HG02678 (cell line): ENCODE measurements around the gene TRABD.

Source experiments
- ATAC-seq: cut with Tn5 transposase; IDR thresholded peaks from one replicate; pipeline ENCODE4 v1.9.1; 2021; ENCODE audit warnings: mild to moderate bottlenecking, moderate library complexity; ENCODE audit not compliant: unreplicated experiment

The TRABD gene

DNA sequence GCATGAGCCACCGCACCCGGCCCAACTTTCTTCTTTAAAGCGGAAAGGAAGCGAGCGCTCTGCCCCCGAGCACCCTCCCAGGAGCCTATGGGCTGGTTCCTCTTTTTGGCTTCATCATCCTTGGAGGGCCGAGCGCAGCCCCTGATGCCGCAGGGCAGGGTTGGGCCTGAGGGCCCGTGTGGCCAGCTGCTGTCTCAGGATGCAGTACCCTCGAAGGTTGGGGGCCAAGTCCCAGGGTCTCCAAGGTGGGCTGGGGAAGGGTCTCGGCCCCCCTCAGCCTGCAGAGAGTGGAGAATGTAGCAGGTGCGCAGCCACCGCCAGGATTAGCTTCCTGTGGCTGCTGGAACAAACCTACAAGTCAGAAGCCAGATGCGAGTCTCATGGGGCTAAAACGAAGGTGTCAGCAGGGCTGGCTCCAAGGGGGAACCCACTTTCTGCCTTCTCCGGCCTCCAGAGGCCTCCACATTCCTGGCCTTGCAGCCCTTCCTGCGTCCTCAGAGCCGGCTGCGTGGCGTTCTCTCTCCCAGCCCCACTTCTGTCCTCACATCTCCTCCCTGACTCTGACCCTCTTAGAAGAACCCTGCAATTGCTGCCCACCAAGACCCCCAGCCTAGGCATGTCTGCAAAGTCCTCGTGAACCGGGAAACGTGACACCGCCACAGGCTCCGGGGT, 12.3 kb upstream of the TRABD start:
- peak; percentile 48 for ATAC-seq

DNA sequence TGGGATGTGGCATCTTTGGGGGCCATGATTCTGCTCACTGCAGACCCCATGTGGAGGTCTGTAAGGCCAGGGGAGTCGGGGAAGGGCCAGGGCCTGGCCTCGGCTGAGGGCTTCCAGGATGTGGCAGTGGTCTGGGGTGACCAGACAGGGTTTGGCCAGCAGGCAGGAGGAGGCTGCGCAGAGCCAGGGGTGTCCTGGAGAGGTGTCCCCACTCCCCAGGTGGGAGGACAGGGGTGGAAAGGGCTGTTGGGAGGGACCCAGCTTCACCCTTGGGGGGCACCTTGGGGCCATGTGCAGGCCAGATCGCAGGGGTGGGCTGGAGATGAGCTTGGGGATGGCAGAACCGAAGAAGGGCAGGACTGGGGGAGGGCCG, 11.7 kb upstream of the TRABD start:
- ATAC-seq: no peak

DNA sequence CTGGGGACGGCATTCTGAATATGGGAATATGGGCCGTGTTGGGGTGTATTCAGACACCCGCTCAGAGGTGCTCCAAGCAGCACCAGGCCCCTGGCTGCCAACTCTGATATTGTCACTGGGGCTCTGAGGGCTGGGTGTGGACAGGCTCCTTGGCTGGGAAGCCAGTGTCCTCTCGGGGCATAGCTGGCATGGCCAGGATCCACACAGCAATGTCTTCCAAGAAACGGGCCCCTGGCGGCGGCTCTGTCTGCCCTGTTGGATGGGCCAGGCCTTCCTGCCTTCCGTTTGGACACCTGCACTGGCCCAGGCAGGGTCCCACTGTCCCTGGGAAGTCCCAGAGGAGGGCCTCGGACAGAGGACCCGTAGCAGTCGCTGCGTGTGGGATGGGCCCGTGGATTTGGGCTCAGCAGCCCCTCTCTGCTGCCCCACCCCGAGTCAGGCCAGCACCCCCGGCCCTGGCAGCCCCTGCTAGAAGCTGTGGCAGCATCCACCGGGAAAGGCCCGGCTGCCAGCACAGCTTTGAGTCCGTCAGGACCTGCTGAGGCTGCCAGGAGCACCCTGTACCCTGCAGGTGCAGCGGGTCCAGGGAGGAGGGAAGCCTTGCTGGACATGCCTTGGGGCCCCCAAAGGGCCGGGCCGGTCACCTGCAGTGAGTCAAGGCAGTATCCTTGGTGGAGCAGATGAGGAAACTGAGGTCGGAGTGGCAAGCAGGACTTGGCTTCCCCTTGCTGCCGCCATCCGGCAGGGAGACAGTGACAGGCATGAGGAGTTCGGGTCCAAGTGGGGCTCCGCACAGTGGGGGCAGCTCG, 11.1 kb upstream of the TRABD start:
- no peak for ATAC-seq

DNA sequence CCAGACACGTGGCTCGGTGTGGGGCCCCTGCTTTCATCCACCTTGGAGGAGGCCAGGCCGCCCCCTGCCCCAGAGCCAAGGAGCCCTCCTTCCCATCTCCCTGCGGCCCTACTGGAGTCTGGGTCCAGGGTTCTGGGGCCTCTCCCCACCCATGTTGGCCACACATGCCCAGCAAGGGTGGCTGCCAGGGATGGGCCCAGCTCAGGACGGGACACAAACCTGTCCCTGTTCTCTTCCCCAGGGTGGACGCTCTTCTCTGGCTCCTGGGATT, 10.6 kb upstream of the TRABD start:
- no peak for ATAC-seq

DNA sequence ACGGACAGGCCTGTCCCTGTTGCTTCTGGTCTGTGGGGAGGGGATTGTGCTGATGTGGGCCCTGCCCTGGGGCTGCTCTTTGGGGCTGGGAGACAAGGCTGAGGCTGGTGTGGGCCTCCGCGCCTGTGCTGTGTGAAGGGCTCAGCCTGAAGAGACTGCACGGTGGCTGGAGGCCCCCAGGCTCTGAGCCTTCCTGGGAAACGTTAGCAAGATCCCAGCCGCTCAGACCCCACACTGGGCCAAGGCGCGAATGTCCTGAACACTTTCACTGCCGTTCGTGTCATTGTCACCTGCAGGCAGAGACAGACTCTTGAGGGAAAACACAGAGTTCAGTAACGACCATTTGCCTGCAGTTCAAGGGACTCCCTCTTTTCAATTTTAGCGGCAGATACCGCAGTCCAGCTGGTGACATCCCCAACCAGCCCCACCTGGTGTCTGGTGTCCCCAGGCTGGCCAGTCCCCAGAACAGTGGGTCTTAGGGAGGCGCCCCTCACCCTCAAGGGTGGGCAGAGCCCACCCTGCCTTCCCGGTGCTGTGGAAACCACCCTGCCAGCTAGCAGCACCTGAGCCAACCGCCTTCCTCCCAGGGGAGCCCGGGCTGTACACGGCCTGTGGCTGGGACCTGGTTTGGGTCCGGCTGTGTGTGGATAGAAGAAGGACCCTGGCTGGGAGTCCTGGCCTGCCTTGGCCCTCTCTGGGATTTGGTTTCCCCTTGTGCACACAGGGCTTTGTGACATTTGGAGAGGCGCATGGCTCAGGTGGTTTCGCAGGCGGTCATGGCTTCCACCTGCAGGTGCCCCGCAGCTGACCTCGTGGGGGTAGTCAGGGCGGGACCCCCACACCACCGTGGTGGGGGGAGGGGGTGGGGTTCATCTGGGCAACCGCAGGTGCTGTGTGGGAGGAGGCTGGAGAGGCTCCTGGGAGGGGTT, 9.5 kb upstream of the TRABD start:
- no peak for ATAC-seq

DNA sequence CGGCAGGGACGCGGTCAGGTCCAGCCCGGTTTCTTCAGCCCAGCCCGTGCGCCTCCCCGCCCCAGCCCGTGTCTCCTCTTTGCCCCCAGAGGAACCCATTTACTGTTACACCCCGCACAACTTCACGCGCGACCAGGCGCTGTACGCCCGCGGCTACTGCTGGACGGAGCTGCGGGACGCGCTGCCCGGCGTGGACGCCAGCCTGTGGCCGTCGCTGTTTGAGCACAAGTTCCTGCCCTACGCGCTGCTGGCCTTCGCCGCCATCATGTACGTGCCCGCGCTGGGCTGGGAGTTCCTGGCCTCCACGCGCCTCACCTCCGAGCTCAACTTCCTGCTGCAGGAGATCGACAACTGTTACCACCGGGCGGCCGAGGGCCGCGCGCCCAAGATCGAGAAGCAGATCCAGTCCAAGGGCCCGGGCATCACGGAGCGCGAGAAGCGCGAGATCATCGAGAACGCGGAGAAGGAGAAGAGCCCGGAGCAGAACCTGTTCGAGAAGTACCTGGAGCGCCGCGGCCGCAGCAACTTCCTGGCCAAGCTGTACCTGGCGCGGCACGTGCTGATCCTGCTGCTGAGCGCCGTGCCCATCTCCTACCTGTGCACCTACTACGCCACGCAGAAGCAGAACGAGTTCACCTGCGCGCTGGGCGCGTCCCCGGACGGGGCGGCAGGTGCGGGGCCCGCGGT, 8.7 kb upstream of the TRABD start:
- no peak for ATAC-seq

DNA sequence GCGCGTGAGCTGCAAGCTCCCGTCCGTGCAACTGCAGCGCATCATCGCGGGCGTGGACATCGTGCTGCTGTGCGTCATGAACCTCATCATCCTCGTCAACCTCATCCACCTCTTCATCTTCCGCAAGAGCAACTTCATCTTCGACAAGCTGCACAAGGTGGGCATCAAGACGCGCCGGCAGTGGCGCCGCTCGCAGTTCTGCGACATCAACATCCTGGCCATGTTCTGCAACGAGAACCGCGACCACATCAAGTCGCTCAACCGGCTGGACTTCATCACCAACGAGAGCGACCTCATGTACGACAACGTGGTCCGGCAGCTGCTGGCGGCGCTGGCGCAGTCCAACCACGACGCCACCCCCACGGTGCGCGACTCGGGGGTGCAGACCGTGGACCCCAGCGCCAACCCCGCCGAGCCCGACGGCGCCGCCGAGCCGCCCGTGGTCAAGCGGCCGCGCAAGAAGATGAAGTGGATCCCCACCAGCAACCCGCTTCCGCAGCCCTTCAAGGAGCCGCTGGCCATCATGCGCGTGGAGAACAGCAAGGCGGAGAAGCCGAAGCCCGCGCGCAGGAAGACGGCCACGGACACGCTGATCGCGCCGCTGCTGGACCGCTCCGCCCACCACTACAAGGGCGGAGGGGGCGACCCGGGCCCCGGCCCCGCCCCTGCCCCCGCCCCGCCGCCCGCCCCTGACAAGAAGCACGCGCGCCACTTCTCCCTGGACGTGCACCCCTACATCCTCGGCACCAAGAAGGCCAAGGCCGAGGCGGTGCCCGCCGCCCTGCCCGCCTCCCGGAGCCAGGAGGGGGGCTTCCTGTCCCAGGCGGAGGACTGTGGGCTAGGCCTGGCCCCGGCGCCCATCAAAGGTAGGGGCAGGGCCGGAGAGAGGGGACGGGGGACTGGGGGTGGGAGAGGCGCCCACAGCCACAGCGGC, 7.9 kb upstream of the TRABD start:
- no peak for ATAC-seq

DNA sequence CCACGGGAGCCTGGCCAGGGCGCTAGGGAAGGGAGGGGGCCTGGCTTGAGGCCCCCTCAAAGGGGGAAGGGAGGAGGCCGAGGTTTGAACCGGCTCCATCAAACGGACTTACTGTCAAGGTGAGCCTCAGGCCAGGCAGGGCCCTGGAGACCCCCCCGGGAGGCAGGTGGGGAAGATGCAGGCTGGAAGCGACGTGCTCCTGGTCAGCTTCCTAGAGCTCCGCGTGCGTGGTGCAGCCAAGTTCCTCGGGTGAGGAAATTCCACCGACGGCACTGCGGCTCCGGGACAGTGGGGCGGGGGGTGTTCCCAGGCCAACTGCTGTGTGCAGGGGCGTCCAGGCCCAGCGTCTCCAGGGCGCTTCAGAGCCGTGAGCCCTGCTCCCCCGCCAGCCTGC, 7.2 kb upstream of the TRABD start:
- ATAC-seq: no peak

DNA sequence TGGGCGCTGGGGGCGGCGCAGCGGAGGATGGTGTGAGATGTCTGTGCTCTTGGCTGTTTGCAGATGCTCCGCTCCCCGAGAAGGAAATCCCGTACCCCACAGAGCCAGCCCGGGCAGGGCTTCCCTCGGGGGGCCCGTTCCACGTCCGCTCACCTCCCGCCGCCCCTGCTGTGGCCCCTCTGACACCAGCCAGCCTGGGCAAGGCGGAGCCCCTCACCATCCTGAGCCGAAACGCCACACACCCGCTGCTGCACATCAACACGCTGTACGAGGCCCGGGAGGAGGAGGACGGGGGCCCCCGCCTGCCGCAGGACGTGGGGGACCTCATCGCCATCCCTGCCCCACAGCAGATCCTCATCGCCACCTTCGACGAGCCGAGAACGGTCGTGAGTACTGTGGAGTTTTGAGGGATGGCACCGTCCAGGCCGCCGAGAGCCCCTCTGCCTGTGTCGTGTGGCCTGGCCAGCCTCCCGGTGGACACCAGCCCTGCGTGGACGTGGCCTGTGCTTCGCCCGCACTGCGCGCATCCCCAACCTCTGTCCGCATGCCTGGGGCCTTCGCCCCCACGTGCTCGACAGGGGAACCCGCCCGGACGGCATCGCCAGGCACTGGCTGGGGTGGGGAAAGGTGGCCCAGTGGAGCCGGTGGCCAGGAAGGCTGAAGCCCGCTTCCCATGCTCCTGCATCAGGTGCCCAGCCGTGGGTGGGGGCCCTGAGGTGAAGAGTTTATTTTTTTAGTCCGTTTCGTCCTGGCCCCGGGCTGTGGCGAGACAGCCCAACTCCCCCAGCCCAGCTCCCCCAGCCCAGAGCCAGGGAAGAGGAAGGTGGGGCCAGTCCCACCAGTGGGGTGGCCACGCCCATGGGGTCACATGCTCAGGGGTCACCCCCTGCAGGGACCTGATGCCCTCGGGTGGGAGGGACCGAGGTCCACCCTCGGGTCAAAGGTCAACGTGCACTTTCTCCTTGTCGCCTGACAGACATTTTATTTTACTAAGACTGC, 6.5 kb upstream of the TRABD start:
- no peak for ATAC-seq

DNA sequence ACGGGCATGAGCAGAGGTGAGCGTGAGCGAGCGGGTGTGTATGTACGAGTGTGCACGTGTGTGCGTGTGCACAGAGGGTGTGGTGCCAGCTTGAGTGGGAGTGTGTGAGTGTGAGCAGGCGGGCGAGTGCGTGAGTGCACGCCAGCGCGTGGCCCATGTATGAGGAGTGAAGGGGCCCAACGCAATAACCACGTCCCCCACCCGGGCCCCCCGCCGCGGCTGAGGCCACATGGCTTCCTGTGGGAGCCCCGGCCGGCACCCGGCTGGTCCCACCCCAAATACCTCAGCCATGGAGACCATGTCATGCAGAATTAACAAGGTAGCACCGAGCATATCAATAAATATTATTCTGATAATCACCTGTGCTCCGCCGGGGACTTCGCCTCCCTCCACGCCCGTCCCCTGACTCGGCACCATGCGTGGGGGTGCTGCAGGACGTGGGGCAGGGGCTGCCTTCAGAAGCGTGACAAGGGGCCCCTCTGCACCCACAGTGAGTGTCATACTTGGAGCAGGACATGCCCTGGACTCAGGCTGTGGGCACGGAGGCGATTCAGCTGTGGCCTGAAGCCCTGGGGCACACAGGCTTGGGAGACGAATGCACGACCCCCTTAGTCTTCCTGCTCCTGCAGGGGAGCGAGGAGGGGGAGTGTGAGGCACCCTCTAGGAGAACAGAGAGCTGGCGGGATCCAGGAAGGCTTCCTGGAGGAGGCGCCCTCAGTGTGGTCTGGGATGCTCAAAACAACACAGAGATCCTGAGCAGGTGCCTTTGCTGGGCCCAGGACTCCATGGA, 5.6 kb upstream of the TRABD start:
- no peak for ATAC-seq

DNA sequence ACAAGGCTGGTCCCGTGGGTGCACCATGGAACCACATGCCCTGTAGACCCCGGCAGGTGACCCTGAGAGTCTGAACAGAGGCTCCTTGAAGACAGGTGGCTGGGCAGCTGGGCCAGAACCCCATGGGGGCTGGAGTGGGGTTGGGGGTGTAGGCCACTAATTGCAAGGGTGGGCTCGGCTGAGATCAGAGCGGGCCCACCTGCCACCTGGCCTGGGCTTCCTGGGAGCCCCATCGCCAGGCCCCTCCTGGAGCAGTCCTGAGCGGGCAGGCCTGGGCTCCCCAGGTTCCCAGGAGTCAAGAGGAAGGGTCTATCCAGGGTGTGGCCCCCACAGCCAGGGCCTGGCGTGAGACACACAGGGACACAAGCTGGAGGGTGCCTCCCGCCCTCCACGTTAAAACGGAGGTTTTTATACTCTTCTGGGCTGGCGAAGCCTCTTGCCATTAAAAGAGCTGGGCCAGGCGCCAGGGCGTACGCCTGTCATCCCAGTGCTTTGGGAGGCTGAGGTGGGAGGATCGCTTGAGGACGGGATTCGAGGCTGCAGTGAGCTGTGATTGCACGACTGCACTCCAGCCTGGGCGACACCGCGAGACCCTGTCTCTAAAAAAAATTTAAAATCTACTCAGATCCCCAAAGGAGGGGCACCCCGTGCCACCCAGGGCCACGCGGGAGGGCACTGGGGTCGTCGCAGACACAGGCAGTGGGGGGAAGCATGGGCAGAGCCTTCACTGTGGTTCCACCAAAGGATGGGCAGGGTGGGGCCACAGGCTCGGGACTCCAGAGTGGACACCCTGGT, 4.8 kb upstream of the TRABD start:
- no peak for ATAC-seq

DNA sequence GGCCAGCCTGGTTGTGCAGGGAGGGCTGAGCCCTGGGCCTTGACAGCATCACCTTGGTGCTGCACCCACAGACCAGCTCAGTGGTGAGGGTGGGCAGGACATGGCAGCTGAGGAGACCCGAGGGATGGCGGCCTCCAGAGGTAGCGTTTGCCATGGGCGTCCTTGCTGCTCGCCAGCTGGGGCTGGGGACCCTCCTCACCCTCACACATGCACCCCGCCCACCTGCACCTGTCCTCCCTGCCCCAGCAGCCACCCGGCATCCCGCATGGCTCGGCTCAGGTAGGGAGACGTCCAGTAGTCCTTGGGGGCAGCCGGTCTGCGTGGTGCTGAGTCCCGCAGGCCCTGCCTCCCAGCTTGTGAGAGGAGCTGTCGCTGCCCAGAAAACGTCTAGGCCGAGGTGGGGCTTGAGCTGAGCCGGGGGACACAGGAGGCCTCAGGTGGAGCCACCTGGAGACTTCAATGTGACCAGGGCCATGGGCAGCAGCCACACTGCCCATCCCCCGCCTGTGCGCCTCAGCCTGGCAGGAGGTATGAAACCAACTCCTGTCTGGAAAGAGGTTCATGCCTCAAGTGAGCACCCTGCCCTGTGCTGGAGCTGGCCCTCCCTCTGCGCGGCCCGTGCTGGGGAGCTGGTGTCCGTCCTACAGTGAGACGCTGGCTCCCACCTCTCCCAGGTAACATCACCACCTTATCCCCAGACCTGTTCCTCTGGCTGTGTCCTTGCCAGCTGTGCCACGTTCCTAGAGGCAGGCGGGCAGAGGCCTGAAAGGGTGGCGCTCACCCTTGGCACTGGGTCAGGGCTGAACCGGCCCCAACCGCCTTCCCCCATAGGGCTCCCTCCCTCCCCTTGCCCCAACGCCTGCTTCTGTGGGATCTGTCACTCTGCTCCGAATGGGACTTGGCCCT, 3.3 kb upstream of the TRABD start:
- no peak for ATAC-seq

DNA sequence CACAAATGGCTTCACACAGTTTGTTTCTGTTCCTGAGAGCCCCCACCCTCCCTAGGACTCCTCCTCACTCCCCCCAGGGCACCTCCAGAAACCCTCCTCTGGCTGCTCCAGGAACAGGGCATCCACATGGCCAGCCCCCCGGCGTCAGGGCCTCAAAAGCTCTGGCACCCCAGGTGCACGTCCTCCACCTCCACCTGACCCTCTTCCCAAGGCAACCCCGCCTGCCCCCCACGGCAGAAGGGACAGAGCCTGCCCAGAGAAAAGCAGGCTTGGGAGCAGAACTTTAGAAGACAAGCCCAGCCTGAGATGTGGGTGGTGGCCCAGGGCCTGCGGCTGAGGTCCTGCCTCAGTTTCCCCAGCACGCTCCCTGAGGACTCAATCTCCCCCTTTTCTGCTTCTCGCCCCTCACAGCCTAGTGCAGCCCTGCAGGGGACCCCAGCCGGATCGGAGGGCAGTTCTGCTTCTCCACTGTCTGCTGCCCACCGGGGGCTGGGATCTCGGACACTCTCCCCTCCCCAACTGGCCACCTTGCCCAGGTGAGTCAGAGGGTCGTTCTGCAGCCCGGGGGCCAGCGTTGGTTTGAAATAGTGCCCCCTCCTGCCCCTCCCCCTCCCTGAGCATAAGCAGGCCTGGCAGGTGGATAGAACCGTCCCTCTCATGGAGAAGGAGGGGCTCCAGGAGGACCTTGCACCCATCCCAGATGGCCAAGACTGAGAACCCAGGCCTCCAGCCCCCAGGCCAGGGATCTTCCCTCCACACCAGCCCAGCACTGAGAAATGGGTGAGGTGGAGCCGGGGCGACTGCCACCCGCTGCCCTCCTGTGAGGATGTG, 2.4 kb upstream of the TRABD start:
- ATAC-seq: no peak

DNA sequence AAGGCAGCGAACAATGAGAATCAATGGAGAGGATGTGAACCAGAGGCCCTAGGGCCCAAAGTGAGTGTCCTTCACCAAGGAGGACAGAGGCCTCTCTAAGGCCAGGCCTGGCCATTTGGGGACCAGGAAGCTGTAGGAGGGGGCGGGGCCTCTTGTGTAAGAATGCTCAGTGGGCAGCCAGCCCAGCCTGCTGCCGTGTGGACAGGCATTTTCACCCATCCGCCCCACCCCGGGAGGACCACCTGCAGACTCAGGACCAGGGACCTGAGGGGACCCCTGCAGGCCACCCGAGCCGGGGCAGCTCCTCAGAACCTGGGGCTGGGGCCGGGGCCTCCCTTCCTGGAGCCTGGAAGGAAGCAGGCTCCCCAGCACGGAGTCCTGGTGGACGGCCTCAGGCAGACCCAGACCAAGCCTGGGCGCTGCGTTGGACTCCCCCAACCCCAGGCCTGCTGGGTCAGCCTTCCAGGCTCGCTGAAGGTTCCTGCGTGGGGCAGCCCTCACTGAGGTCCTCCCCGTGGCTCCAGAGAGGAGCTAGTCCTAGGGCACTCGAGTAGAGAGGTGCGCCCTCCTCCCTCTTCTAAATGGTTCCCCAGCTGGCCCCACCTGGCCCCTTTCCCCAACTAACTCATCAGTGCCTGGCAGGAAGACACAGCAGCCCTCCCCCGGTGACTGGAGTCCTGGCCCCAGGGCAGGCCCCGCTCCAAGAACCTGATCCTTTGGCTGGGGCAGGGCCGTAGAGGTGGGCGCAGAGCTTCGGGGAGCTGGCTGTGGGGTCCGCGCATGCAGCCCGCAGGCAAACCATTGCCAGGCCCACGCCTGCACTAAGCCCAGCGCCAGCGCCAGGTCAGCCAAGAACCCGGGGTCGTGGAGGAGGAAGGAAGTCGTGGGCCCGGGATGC, 1.5 kb upstream of the TRABD start:
- no peak for ATAC-seq
